ENCODE measurements around the gene CYP2W1. TPM values are rescaled to one million over a fixed set of nuclear protein-coding genes. Genes with fewer than 3 reads are reported as not detected.

Gene CYP2W1
- total and polyA plus RNA-seq, 10 donors, result 0.05 to 1.2 (median 0.39) TPM; not detected in 2

DNA sequence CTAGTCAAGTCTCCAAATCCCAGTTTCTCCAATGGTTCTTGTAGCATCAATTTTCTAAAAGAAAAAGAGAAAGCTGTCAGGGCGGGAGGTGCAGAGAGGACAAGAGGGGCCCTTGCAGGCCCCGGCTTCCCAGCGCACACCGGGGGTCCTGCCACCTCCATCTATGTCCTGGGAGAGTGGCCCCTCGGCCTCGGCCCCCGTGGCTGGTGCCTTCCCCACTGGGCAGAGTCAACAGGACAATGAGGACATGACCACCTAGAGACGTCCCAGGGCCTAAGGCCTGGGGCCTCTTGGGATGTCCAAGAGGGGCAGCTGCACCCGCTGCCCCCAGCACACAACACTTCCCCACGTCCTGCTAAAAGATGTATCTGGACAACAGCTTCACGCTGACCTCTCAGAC is 13.6 kb upstream of the CYP2W1 start:
- intact Hi-C loops (cut with DNase I; ENCODE audit: low total_unique reads), result no loop called here
- peaks cover 27 to 88% (median 56%) of the 10 kb centered on the region in 6 donors for H3K4me1 ChIP-seq

DNA sequence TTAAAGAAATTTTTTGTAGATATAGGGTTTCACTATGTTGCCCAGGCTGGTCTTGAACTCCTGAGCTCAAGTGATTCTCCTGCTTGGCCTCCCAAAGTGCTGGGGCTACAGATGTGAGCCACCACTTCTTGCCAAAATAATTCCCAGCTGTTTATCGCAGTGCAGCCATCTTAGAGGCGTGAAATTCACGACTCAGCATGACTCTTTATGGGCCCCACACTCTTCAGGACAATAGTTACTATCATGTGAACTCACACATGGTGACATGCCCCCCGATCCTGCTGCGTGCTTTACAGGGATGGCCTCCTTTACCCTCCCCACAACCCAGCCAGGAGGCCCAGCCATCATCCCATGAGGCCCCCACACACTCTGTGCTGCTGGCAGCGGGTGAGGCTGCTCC is 12.2 kb upstream of the CYP2W1 start:
- peaks cover 21 to 84% (median 51%) of the 10 kb centered on the region in 6 donors for H3K4me1 ChIP-seq
- H3K4me3 ChIP-seq, result no peak overlapping the region
- 90 to 95% (median 93%) methylated on average over 6 of the region's 6 CpGs for WGBS, 5 donors
- TF ChIP-seq POLR2A (IDR thresholded peaks at IDR 0.05) (no peak), POLR2AphosphoS5 (IDR thresholded peaks at IDR 0.05) (no peak)
- TF ChIP-seq, protein P1, sequence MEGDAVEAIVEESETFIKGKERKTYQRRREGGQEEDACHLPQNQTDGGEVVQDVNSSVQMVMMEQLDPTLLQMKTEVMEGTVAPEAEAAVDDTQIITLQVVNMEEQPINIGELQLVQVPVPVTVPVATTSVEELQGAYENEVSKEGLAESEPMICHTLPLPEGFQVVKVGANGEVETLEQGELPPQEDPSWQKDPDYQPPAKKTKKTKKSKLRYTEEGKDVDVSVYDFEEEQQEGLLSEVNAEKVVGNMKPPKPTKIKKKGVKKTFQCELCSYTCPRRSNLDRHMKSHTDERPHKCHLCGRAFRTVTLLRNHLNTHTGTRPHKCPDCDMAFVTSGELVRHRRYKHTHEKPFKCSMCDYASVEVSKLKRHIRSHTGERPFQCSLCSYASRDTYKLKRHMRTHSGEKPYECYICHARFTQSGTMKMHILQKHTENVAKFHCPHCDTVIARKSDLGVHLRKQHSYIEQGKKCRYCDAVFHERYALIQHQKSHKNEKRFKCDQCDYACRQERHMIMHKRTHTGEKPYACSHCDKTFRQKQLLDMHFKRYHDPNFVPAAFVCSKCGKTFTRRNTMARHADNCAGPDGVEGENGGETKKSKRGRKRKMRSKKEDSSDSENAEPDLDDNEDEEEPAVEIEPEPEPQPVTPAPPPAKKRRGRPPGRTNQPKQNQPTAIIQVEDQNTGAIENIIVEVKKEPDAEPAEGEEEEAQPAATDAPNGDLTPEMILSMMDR (IDR thresholded peaks at IDR 0.05 in 8 of 11, conservative IDR thresholded peaks at IDR 0.05 in 3 of 11), result no peak
- peaks cover 0 to 74% (median 66%) of the 10 kb centered on the region in 6 donors for H3K36me3 ChIP-seq
- no peak overlapping the region for H3K27ac ChIP-seq
- no peak for DNase-seq
- H3K27me3 ChIP-seq (replicated peaks in 1 of 7), result no peaks in the 10 kb centered on the region
- intact Hi-C loops (cut with DNase I; ENCODE audit: low total_unique reads), result no loop called here
- H3K9me3 ChIP-seq, result no peaks in the 10 kb centered on the region

More for the DNA sequence above, 13.6 kb upstream of the CYP2W1 start:
- peak; percentile 74 for DNase-seq
- peaks cover 0 to 74% (median 66%) of the 10 kb centered on the region in 6 donors for H3K36me3 ChIP-seq
- WGBS, 5 donors, result 88 to 97% (median 95%) methylated on average over 11 of the region's 11 CpGs
- H3K4me3 ChIP-seq, result no peak overlapping the region
- no peak for TF ChIP-seq POLR2A (IDR thresholded peaks at IDR 0.05)
- TF ChIP-seq, protein P1 (IDR thresholded peaks at IDR 0.05 in 8 of 11, conservative IDR thresholded peaks at IDR 0.05 in 3 of 11), result no peak
- TF ChIP-seq POLR2AphosphoS5 (IDR thresholded peaks at IDR 0.05), result peak in 1 of 3 donors; percentile 3
- H3K27ac ChIP-seq, result no peak overlapping the region
- H3K27me3 ChIP-seq (replicated peaks in 1 of 7), result no peaks in the 10 kb centered on the region
- H3K9me3 ChIP-seq, result no peaks in the 10 kb centered on the region

DNA sequence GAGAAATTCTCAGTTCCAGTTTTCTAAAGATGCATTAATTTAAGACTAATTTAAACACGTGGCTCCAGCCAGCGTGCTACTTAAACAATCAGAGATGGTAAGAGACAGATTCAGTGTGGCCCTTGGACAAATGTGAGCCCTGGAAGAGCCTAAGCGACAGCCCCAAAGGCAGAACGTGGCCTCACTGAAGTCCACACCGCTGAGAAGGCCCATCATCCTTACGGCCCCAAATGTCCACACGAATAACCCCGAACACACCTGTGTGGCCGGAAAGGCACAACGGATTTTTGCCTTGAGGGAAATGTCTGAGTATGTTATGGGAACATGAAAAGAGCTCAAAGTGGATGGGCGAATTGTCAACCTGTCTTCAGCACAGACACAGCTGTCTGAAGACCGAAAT is 10.9 kb upstream of the CYP2W1 start:
- intact Hi-C loops (cut with DNase I; ENCODE audit: low total_unique reads), result no loop called here
- H3K4me1 ChIP-seq, result peaks cover 21 to 79% (median 48%) of the 10 kb centered on the region in 6 donors
- no peaks in the 10 kb centered on the region for H3K27me3 ChIP-seq (replicated peaks in 1 of 7)
- no peak overlapping the region for H3K4me3 ChIP-seq
- H3K27ac ChIP-seq, result no peak overlapping the region
- peaks cover 0 to 65% (median 59%) of the 10 kb centered on the region in 6 donors for H3K36me3 ChIP-seq
- 87 to 92% (median 90%) methylated on average over 12 of the region's 12 CpGs for WGBS, 5 donors
- DNase-seq, result no peak
- no peak for TF ChIP-seq POLR2A (IDR thresholded peaks at IDR 0.05)
- H3K9me3 ChIP-seq, result no peaks in the 10 kb centered on the region

DNA sequence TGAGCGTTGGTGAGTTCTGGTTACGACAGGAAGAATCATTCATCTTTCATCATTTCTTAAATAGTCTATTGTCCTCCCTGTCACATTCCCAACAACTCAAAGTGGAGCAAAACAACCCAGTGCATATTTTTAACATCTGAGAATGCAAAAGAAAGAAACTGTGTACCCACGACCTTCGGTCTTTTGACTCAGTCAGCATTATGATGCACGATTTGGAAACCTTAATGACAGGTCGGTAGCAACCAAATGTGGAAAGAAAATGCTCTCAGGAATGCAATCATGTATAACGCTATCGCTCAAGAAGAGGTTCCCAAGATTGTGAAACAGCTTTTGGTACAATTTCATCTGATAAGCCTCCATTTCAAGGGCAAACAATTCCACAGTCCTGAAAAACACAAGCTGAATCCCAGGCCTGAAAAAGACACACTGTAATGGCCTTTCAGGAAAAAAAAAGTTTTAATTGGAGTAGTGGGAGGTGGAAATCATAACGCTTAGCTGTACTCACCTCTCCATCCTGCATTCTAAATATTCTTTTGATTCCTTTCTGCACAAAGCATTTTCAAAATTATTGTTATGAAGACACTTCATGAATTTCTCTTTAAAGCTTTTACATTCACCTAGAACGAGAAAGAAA is 10.2 kb upstream of the CYP2W1 start:
- DNase-seq, result no peak
- H3K27ac ChIP-seq, result no peak overlapping the region
- H3K4me3 ChIP-seq, result peak overlapping the region in 1 of 8 donors; percentile 100
- WGBS, 5 donors, result 68 to 88% (median 72%) methylated on average over 10 of the region's 10 CpGs
- no peaks in the 10 kb centered on the region for H3K9me3 ChIP-seq
- H3K4me1 ChIP-seq, result peaks cover 21 to 79% (median 48%) of the 10 kb centered on the region in 6 donors
- H3K27me3 ChIP-seq (replicated peaks in 1 of 7), result no peaks in the 10 kb centered on the region
- peaks cover 0 to 58% (median 53%) of the 10 kb centered on the region in 6 donors for H3K36me3 ChIP-seq
- intact Hi-C loops (cut with DNase I; ENCODE audit: low total_unique reads), result no loop called here
- TF ChIP-seq, protein P1 (IDR thresholded peaks at IDR 0.05 in 8 of 11, conservative IDR thresholded peaks at IDR 0.05 in 3 of 11), result no peak
